GM23338 (cell line): ENCODE results near the gene PTTG1IP. TPM values are rescaled to one million over a fixed set of nuclear protein-coding genes. Genes with fewer than 3 reads are reported as not detected.

ENCODE experiments used
- ATAC-seq: fragments of 200-7000 bp; cut with Tn5 transposase; 3 replicates; pipeline ENCODE4 v1.9.1; 2020
- DNase-seq: peaks from one replicate; pipeline ENCODE4 v3.0.0-alpha.2; 2015; ENCODE audit warnings: low spot score
- H2AFZ ChIP-seq: fragments of 200-600 bp; sonication (generic); 2 replicates; pipeline ENCODE4 v1.8.0; 2016; ENCODE audit warnings: antibody characterized with exemption, mild to moderate bottlenecking, moderate library complexity
- H3F3A ChIP-seq: fragments of 200-600 bp; sonication (generic); replicated peaks from 2 replicates; pipeline ENCODE4 v1.8.0; 2017; ENCODE audit warnings: antibody characterized with exemption, mixed run types, low read depth
- H3K27ac ChIP-seq: fragments of 200-600 bp; sonication (generic); 2 replicates; pipeline ENCODE4 v1.6.1; 2016; ENCODE audit warnings: low read depth
- H3K27me3 ChIP-seq: fragments of 200-600 bp; sonication (generic); 2 replicates; pipeline ENCODE4 v1.8.0; 2016; ENCODE audit warnings: mild to moderate bottlenecking, mixed run types, moderate library complexity; ENCODE audit not compliant: insufficient read depth
- H3K36me3 ChIP-seq: fragments of 200-600 bp; sonication (generic); 2 replicates; pipeline ENCODE4 v1.8.0; 2016; ENCODE audit warnings: mild to moderate bottlenecking; ENCODE audit not compliant: insufficient read depth
- H3K4me1 ChIP-seq: fragments of 200-600 bp; sonication (generic); 2 replicates; pipeline ENCODE4 v1.8.0; 2016; ENCODE audit warnings: mild to moderate bottlenecking, moderate library complexity; ENCODE audit not compliant: insufficient read depth
- H3K4me2 ChIP-seq: fragments of 200-600 bp; sonication (generic); 2 replicates; pipeline ENCODE4 v1.7.1; 2017; ENCODE audit warnings: mixed run types
- H3K4me3 ChIP-seq: fragments of 200-600 bp; sonication (generic); 2 replicates; pipeline ENCODE4 v1.6.1; 2016; ENCODE audit warnings: mixed run types
- H3K79me2 ChIP-seq: fragments of 200-600 bp; sonication (generic); replicated peaks from 2 replicates; pipeline ENCODE4 v1.8.0; 2017; ENCODE audit warnings: mild to moderate bottlenecking; ENCODE audit not compliant: insufficient read depth
- H3K9me2 ChIP-seq: fragments of 200-600 bp; sonication (generic); 2 replicates; pipeline ENCODE4 v1.8.0; 2017; ENCODE audit not compliant: insufficient read depth
- H4K20me1 ChIP-seq: fragments of 200-600 bp; sonication (generic); replicated peaks from 2 replicates; pipeline ENCODE4 v1.8.0; 2017; ENCODE audit warnings: mild to moderate bottlenecking; ENCODE audit not compliant: insufficient read depth
- H3K27ac Mint-ChIP-seq: 2 replicates; pipeline ENCODE4 v1.8.0; 2020; ENCODE audit warnings: inconsistent platforms, mild to moderate bottlenecking, moderate library complexity, mixed read lengths
- H3K27me3 Mint-ChIP-seq: 3 replicates; pipeline ENCODE4 v1.8.0; 2022; ENCODE audit warnings: low read depth, mild to moderate bottlenecking, moderate library complexity, mixed read lengths, inconsistent platforms; ENCODE audit not compliant: insufficient read depth, poor library complexity
- H3K36me3 Mint-ChIP-seq: 3 replicates; pipeline ENCODE4 v1.8.0; 2021; ENCODE audit warnings: low read depth, mild to moderate bottlenecking, inconsistent platforms, moderate library complexity, mixed read lengths
- H3K4me1 Mint-ChIP-seq: 3 replicates; pipeline ENCODE4 v1.8.0; 2020; ENCODE audit warnings: mild to moderate bottlenecking, inconsistent platforms, mixed read lengths
- H3K4me3 Mint-ChIP-seq: 3 replicates; pipeline ENCODE4 v1.8.0; 2021; ENCODE audit warnings: moderate library complexity, mild to moderate bottlenecking, inconsistent platforms, mixed read lengths
- H3K9me3 Mint-ChIP-seq: 3 replicates; pipeline ENCODE4 v1.8.0; 2020; ENCODE audit warnings: moderate library complexity, mild to moderate bottlenecking, inconsistent platforms, mixed read lengths
- CREB1 ChIP-seq: fragments of 250-450 bp; sonication (Bioruptor Pico); IDR thresholded peaks from 2 replicates; pipeline ENCODE4 v1.5.0; 2020; ENCODE audit warnings: low read depth, mild to moderate bottlenecking, moderate library complexity
- EZH2 ChIP-seq: fragments of 200-600 bp; sonication (generic); IDR thresholded peaks from one replicate; pipeline ENCODE4 v1.8.0; 2017; ENCODE audit warnings: antibody characterized with exemption, mild to moderate bottlenecking, low read depth; ENCODE audit not compliant: unreplicated experiment
- EZH2phosphoT487 ChIP-seq: fragments of 200-600 bp; sonication (generic); IDR thresholded peaks from one replicate; pipeline ENCODE4 v1.8.1; 2018; ENCODE audit warnings: antibody characterized with exemption; ENCODE audit not compliant: unreplicated experiment
- JUNB ChIP-seq: IDR thresholded peaks from one replicate; pipeline ENCODE4 v1.6.1; 2016; ENCODE audit warnings: antibody characterized with exemption; ENCODE audit not compliant: unreplicated experiment
- NANOG ChIP-seq: IDR thresholded peaks from 2 replicates; pipeline ENCODE4 v1.6.1; 2016; ENCODE audit warnings: antibody characterized with exemption, borderline replicate concordance
- POLR2AphosphoS5 ChIP-seq: IDR thresholded peaks from 2 replicates; pipeline ENCODE4 v1.6.1; 2016; ENCODE audit warnings: antibody characterized with exemption, low read depth
- STAT1 ChIP-seq: IDR thresholded peaks from one replicate; pipeline ENCODE4 v1.6.1; 2016; ENCODE audit warnings: antibody characterized with exemption; ENCODE audit not compliant: unreplicated experiment
- ZNF114 ChIP-seq: fragments of 250-450 bp; sonication (Bioruptor Pico); IDR thresholded peaks from 2 replicates; pipeline ENCODE4 v1.5.0; 2020; ENCODE audit warnings: mild to moderate bottlenecking, moderate library complexity
- ZNF331 ChIP-seq: fragments of 250-450 bp; sonication (Bioruptor Pico); IDR thresholded peaks from 2 replicates; pipeline ENCODE4 v1.5.0; 2020; ENCODE audit warnings: low read depth, mild to moderate bottlenecking, moderate library complexity
- polyA plus RNA-seq: library from polyadenylated mRNA; unstranded; fragments of >200 nt; fragmentation: Nextera tagmentation; extraction: Ambion mirVana; gene quantifications from 2 replicates; pipeline ENCODE4 v1.2.1, GENCODE V29; 2016
- total RNA-seq: library from RNA; depleted of rRNA; stranded (reverse); fragments of >200 nt; shearing (Covaris generic); gene quantifications from 2 replicates; pipeline ENCODE4 v1.2.3, GENCODE V29; 2014
- TF ChIP-seq, protein P1 (sequence below): fragments of 250-450 bp; sonication (Bioruptor Pico); IDR thresholded peaks from 2 replicates; pipeline ENCODE4 v1.5.0; 2020; ENCODE audit warnings: mild to moderate bottlenecking, moderate library complexity
- TF ChIP-seq, protein P2 (sequence below): IDR thresholded peaks from one replicate; pipeline ENCODE4 v1.6.1; 2018; ENCODE audit warnings: antibody characterized with exemption; ENCODE audit not compliant: unreplicated experiment
- TF ChIP-seq, protein P3 (sequence below), 2 experiments: fragments of 200-600 bp in 1 of 2; sonication (generic) in 1 of 2; conservative IDR thresholded peaks; 2 replicates each; pipeline versions ENCODE4 v1.5.1 to v1.6.1; 2016 to 2017; ENCODE audit warnings: antibody characterized with exemption in 2 of 2, low read depth in 2 of 2, mild to moderate bottlenecking in 2 of 2, moderate library complexity in 1 of 2
- TF ChIP-seq, protein P4 (sequence below): IDR thresholded peaks from 2 replicates; pipeline ENCODE4 v1.6.1; 2016; ENCODE audit warnings: antibody characterized with exemption

The PTTG1IP gene
- total and polyA plus RNA-seq, 2 experiments from 2014 or later, result 99.9 to 172 TPM

DNA sequence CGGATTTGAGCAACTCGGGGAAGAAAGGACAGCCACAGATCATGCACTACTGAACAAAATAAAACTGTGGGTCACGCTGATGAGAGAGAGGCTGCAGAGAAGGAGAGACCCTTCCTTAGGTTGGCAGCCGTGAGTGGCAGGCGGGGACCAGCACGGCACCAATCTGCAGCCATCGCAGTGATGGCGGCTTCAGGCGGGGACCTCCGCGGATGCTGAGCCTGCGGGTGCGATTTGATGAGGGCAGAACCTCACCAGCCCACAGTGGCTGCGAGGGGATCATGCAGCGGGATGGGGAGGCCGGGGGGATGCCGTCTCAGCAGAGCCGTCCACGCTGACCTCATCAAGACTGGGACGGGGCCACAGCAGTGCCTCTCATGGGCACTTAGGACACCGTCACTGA, 35.4 kb upstream of the PTTG1IP start:
- no peak overlapping the region for H3K4me3 ChIP-seq
- Mint-ChIP-seq H3K36me3 (no peaks in the 10 kb centered on the region), H3K27ac (no peak overlapping the region), H3K4me3 (no peak overlapping the region), H3K4me1 (peaks cover 11% of the 10 kb centered on the region), H3K27me3 (peaks cover 32% of the 10 kb centered on the region), H3K9me3 (no peaks in the 10 kb centered on the region; the same call in 1 of the 3 replicates)
- H3K36me3 ChIP-seq, result no peaks in the 10 kb centered on the region
- H3K4me2 ChIP-seq, result no peak overlapping the region
- TF ChIP-seq ZNF331, result no peak
- no peak for TF ChIP-seq STAT1
- TF ChIP-seq, protein P1, sequence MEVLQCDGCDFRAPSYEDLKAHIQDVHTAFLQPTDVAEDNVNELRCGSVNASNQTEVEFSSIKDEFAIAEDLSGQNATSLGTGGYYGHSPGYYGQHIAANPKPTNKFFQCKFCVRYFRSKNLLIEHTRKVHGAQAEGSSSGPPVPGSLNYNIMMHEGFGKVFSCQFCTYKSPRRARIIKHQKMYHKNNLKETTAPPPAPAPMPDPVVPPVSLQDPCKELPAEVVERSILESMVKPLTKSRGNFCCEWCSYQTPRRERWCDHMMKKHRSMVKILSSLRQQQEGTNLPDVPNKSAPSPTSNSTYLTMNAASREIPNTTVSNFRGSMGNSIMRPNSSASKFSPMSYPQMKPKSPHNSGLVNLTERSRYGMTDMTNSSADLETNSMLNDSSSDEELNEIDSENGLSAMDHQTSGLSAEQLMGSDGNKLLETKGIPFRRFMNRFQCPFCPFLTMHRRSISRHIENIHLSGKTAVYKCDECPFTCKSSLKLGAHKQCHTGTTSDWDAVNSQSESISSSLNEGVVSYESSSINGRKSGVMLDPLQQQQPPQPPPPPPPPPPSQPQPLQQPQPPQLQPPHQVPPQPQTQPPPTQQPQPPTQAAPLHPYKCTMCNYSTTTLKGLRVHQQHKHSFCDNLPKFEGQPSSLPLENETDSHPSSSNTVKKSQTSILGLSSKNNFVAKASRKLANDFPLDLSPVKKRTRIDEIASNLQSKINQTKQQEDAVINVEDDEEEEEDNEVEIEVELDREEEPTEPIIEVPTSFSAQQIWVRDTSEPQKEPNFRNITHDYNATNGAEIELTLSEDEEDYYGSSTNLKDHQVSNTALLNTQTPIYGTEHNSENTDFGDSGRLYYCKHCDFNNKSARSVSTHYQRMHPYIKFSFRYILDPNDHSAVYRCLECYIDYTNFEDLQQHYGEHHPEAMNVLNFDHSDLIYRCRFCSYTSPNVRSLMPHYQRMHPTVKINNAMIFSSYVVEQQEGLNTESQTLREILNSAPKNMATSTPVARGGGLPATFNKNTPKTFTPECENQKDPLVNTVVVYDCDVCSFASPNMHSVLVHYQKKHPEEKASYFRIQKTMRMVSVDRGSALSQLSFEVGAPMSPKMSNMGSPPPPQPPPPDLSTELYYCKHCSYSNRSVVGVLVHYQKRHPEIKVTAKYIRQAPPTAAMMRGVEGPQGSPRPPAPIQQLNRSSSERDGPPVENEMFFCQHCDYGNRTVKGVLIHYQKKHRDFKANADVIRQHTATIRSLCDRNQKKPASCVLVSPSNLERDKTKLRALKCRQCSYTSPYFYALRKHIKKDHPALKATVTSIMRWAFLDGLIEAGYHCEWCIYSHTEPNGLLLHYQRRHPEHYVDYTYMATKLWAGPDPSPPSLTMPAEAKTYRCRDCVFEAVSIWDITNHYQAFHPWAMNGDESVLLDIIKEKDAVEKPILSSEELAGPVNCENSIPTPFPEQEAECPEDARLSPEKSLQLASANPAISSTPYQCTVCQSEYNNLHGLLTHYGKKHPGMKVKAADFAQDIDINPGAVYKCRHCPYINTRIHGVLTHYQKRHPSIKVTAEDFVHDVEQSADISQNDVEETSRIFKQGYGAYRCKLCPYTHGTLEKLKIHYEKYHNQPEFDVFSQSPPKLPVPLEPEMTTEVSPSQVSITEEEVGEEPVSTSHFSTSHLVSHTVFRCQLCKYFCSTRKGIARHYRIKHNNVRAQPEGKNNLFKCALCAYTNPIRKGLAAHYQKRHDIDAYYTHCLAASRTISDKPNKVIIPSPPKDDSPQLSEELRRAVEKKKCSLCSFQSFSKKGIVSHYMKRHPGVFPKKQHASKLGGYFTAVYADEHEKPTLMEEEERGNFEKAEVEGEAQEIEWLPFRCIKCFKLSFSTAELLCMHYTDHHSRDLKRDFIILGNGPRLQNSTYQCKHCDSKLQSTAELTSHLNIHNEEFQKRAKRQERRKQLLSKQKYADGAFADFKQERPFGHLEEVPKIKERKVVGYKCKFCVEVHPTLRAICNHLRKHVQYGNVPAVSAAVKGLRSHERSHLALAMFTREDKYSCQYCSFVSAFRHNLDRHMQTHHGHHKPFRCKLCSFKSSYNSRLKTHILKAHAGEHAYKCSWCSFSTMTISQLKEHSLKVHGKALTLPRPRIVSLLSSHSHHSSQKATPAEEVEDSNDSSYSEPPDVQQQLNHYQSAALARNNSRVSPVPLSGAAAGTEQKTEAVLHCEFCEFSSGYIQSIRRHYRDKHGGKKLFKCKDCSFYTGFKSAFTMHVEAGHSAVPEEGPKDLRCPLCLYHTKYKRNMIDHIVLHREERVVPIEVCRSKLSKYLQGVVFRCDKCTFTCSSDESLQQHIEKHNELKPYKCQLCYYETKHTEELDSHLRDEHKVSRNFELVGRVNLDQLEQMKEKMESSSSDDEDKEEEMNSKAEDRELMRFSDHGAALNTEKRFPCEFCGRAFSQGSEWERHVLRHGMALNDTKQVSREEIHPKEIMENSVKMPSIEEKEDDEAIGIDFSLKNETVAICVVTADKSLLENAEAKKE (CRISPR knock-in tag), result no peak
- no peak for TF ChIP-seq POLR2AphosphoS5
- no peak for TF ChIP-seq NANOG
- no peak for TF ChIP-seq JUNB
- TF ChIP-seq EZH2, result no peak
- TF ChIP-seq, protein P2, sequence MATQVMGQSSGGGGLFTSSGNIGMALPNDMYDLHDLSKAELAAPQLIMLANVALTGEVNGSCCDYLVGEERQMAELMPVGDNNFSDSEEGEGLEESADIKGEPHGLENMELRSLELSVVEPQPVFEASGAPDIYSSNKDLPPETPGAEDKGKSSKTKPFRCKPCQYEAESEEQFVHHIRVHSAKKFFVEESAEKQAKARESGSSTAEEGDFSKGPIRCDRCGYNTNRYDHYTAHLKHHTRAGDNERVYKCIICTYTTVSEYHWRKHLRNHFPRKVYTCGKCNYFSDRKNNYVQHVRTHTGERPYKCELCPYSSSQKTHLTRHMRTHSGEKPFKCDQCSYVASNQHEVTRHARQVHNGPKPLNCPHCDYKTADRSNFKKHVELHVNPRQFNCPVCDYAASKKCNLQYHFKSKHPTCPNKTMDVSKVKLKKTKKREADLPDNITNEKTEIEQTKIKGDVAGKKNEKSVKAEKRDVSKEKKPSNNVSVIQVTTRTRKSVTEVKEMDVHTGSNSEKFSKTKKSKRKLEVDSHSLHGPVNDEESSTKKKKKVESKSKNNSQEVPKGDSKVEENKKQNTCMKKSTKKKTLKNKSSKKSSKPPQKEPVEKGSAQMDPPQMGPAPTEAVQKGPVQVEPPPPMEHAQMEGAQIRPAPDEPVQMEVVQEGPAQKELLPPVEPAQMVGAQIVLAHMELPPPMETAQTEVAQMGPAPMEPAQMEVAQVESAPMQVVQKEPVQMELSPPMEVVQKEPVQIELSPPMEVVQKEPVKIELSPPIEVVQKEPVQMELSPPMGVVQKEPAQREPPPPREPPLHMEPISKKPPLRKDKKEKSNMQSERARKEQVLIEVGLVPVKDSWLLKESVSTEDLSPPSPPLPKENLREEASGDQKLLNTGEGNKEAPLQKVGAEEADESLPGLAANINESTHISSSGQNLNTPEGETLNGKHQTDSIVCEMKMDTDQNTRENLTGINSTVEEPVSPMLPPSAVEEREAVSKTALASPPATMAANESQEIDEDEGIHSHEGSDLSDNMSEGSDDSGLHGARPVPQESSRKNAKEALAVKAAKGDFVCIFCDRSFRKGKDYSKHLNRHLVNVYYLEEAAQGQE, result no peak
- TF ChIP-seq, protein P3, sequence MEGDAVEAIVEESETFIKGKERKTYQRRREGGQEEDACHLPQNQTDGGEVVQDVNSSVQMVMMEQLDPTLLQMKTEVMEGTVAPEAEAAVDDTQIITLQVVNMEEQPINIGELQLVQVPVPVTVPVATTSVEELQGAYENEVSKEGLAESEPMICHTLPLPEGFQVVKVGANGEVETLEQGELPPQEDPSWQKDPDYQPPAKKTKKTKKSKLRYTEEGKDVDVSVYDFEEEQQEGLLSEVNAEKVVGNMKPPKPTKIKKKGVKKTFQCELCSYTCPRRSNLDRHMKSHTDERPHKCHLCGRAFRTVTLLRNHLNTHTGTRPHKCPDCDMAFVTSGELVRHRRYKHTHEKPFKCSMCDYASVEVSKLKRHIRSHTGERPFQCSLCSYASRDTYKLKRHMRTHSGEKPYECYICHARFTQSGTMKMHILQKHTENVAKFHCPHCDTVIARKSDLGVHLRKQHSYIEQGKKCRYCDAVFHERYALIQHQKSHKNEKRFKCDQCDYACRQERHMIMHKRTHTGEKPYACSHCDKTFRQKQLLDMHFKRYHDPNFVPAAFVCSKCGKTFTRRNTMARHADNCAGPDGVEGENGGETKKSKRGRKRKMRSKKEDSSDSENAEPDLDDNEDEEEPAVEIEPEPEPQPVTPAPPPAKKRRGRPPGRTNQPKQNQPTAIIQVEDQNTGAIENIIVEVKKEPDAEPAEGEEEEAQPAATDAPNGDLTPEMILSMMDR (conservative IDR thresholded peaks at IDR 0.05; ENCODE audit: low read depth in 2 of 2), result no peak
- no peak for TF ChIP-seq EZH2phosphoT487
- TF ChIP-seq ZNF114, result no peak
- TF ChIP-seq CREB1 (CRISPR knock-in tag), result no peak
- TF ChIP-seq, protein P4, sequence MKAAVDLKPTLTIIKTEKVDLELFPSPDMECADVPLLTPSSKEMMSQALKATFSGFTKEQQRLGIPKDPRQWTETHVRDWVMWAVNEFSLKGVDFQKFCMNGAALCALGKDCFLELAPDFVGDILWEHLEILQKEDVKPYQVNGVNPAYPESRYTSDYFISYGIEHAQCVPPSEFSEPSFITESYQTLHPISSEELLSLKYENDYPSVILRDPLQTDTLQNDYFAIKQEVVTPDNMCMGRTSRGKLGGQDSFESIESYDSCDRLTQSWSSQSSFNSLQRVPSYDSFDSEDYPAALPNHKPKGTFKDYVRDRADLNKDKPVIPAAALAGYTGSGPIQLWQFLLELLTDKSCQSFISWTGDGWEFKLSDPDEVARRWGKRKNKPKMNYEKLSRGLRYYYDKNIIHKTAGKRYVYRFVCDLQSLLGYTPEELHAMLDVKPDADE, result no peak
- no peaks in the 10 kb centered on the region for H3K4me1 ChIP-seq
- H3F3A ChIP-seq, result no peaks in the 10 kb centered on the region
- no peaks in the 10 kb centered on the region for H4K20me1 ChIP-seq
- H3K27me3 ChIP-seq, result no peaks in the 10 kb centered on the region
- ATAC-seq (no peak), DNase-seq (no peak)
- no peak overlapping the region for H3K27ac ChIP-seq
- H3K9me2 ChIP-seq, result no peaks in the 10 kb centered on the region
- no peaks in the 10 kb centered on the region for H3K79me2 ChIP-seq
- H2AFZ ChIP-seq, result no peak overlapping the region; the same call in 1 of the 2 replicates
